ENCODE measurements around the gene SCN11A.

DNA sequence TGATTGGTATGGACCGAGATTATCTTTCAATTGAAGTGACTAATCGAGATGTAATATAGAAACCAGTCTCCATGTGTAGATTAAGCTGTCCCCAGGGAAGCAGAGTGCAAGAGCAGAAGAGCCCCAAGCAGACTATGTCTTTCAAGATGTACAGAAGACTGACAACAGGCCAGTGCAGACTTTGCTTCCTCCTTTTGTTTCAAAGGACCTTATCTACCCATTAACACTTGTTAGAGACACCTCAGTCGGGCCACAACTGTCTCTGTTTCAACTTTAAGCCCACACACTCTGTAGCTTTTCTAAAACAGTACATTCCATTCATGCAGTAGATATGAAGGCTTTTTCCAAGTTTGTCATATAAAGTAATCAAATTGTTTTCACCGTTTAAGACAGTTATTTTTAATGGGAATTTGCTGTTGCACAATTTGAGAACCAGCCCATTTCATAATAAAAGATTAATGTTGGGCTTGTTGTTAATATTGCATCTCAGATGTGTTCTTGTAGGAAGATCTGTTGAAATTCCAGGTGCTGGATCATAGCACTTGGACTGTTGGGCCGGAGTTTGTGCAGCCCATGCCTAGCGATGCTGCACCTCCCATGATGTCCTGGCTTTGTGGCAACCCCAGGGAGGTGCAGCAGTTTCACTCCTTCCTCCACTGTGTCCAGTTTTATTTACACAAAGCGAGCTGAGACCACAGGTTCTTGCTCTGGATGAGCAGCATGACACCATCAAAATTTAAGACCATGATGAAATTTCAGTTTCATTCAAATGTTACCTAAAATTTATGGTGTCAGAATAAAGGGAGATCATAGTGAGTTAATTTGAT lies 43.3 kb upstream of the SCN11A start:
- TF ChIP-seq, protein P1, sequence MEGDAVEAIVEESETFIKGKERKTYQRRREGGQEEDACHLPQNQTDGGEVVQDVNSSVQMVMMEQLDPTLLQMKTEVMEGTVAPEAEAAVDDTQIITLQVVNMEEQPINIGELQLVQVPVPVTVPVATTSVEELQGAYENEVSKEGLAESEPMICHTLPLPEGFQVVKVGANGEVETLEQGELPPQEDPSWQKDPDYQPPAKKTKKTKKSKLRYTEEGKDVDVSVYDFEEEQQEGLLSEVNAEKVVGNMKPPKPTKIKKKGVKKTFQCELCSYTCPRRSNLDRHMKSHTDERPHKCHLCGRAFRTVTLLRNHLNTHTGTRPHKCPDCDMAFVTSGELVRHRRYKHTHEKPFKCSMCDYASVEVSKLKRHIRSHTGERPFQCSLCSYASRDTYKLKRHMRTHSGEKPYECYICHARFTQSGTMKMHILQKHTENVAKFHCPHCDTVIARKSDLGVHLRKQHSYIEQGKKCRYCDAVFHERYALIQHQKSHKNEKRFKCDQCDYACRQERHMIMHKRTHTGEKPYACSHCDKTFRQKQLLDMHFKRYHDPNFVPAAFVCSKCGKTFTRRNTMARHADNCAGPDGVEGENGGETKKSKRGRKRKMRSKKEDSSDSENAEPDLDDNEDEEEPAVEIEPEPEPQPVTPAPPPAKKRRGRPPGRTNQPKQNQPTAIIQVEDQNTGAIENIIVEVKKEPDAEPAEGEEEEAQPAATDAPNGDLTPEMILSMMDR (conservative IDR thresholded peaks at IDR 0.05) = no peak
- no peak for TF ChIP-seq ZFX (IDR thresholded peaks at IDR 0.05)

Measured in C4-2B (cell line).